Kidney (tissue), 14 donors: Measurements from ENCODE around the gene POC1A. TPM values are rescaled to one million over a fixed set of nuclear protein-coding genes. Genes with fewer than 3 reads are reported as not detected.
A peak's percentile ranks its signal among the peaks of the same experiment; 100 is the strongest.

Experiments used
- DNase-seq, 5 donors: peaks; one replicate each; pipeline ENCODE4 v3.0.0-alpha.2; 2013 to 2020
- FAIRE-seq: peaks from 2 replicates; lab custom pipeline; 2012; peaks lifted over from hg19 to GRCh38; lab: Jason Lieb, UNC
- H3K27ac ChIP-seq, 2 donors: one replicate each; pipeline ENCODE4 v1.7.0; 2013; ENCODE audit warnings: low read depth in 2 of 2, low read length in 2 of 2, inconsistent platforms in 1 of 2
- H3K27me3 ChIP-seq: one replicate; pipeline ENCODE4 v1.7.1; 2013; ENCODE audit warnings: low read length, inconsistent platforms; ENCODE audit not compliant: control insufficient read depth, insufficient read depth
- H3K36me3 ChIP-seq, 3 donors: one replicate each; pipeline versions ENCODE4 v1.7.0 to v1.7.1; 2013; ENCODE audit warnings: low read length in 3 of 3, control low read depth in 1 of 3, inconsistent platforms in 1 of 3; ENCODE audit not compliant: insufficient read depth in 3 of 3, control insufficient read depth in 2 of 3
- H3K4me1 ChIP-seq, 3 donors: one replicate each; pipeline versions ENCODE4 v1.7.0 to v1.7.1; 2013; ENCODE audit warnings: low read length in 3 of 3, inconsistent platforms in 1 of 3, low read depth in 1 of 3; ENCODE audit not compliant: control insufficient read depth in 2 of 3, insufficient read depth in 2 of 3
- H3K4me3 ChIP-seq, 3 donors: one replicate each; pipeline versions ENCODE4 v1.7.0 to v1.8.1; 2013; ENCODE audit warnings: low read length in 3 of 3, control low read depth in 1 of 3, inconsistent platforms in 1 of 3
- H3K9ac ChIP-seq, 3 donors: one replicate each; pipeline versions ENCODE4 v1.7.0 to v1.7.1; 2013; ENCODE audit warnings: low read length in 3 of 3, control low read depth in 1 of 3, inconsistent platforms in 1 of 3
- H3K9me3 ChIP-seq, 3 donors: one replicate each; pipeline versions ENCODE4 v1.7.0 to v1.7.1; 2013; ENCODE audit warnings: low read length in 3 of 3, control low read depth in 1 of 3, inconsistent platforms in 1 of 3; ENCODE audit not compliant: control insufficient read depth in 2 of 3, insufficient read depth in 1 of 3
- intact Hi-C: fragments of 100-400 bp; cut with DNase I; formaldehyde crosslinking; loops from one replicate; pipeline ENCODE4 v1.11.1; 2022
- polyA plus RNA-seq: library from polyadenylated mRNA; stranded (reverse); fragments of 350-450 nt; fragmentation: Illumina TruSeq; extraction: RNeasy Lipid Tissue Mini Kit (QIAGEN cat#74804); gene quantifications from one replicate; pipeline ENCODE4 v1.2.3, GENCODE V29; 2014; ENCODE audit warnings: low read depth, low replicate concordance; ENCODE audit not compliant: insufficient read depth
- total RNA-seq: library from RNA; stranded (reverse); fragmentation: NEBNext Ultra II Directional; extraction: Animal tissue kit (Norgen Biotek cat#: 25700); gene quantifications from one replicate; pipeline ENCODE4 v1.2.1, GENCODE V29; 2021
- TF ChIP-seq, protein P1 (sequence below): IDR thresholded peaks from 3 replicates; pipeline ENCODE4 v1.5.1; 2012; ENCODE audit warnings: mild to moderate bottlenecking, moderate library complexity, borderline replicate concordance; ENCODE audit not compliant: insufficient read depth; ENCODE audit errors: extremely low read depth
- donor health status: control.
- donor health status: control.
- donor health status: control.
- donor health status: control.
- donor health status: control.
- donor health status: DM: yes; HTN: yes; CAD: no.
- donor health status: Normal renal cell carcinoma (clear cell type).

POC1A gene
- total and polyA plus RNA-seq, 2 donors from 2014 or later = 2.2 to 2.5 TPM

DNA sequence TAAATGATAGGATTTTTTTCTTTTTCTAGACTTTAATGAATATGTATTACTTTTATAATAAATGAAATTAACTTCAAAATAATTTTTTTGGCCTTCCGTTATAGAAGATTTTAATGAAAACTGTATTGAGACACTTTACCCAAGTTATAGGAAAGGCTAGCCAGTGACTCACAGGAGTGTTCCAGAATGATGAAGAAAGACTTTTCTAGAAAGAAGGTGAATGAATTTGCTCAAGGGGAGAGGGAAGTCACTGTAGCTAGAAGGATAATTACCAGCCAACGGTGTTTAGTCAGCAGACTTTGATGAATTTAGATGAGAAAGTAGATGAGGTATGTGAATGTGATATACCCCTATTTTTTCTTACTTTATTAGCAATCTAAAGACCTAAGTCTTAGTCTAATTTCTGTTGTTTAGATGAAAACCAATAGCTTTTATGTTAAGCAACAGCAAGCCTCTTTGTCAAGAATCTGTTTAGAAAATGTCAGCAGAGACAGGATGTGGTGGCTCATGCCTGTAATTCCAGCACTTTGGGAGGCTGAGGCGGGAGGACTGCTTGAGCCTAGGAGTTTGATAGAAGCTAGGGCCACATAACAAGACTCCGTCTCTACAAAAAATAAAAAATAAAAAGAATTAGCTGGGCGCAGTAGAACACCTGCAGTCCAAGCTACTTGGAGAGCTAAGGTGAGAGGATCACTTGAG is 46.9 kb upstream of the POC1A start:
- TF ChIP-seq, protein P1, sequence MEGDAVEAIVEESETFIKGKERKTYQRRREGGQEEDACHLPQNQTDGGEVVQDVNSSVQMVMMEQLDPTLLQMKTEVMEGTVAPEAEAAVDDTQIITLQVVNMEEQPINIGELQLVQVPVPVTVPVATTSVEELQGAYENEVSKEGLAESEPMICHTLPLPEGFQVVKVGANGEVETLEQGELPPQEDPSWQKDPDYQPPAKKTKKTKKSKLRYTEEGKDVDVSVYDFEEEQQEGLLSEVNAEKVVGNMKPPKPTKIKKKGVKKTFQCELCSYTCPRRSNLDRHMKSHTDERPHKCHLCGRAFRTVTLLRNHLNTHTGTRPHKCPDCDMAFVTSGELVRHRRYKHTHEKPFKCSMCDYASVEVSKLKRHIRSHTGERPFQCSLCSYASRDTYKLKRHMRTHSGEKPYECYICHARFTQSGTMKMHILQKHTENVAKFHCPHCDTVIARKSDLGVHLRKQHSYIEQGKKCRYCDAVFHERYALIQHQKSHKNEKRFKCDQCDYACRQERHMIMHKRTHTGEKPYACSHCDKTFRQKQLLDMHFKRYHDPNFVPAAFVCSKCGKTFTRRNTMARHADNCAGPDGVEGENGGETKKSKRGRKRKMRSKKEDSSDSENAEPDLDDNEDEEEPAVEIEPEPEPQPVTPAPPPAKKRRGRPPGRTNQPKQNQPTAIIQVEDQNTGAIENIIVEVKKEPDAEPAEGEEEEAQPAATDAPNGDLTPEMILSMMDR = no peak
- intact Hi-C loops = no loop called here
- H3K9me3 ChIP-seq = no peaks in the 10 kb centered on the region
- H3K4me1 ChIP-seq = peaks cover 3 to 18% (median 13%) of the 10 kb centered on the region in 3 donors
- H3K9ac ChIP-seq = no peak overlapping the region
- DNase-seq (no peak), FAIRE-seq (peak; percentile 23)
- H3K36me3 ChIP-seq = peaks cover 5 to 41% (median 39%) of the 10 kb centered on the region in 3 donors
- H3K4me3 ChIP-seq = no peak overlapping the region
- H3K27me3 ChIP-seq = no peaks in the 10 kb centered on the region
- H3K27ac ChIP-seq = no peak overlapping the region

DNA sequence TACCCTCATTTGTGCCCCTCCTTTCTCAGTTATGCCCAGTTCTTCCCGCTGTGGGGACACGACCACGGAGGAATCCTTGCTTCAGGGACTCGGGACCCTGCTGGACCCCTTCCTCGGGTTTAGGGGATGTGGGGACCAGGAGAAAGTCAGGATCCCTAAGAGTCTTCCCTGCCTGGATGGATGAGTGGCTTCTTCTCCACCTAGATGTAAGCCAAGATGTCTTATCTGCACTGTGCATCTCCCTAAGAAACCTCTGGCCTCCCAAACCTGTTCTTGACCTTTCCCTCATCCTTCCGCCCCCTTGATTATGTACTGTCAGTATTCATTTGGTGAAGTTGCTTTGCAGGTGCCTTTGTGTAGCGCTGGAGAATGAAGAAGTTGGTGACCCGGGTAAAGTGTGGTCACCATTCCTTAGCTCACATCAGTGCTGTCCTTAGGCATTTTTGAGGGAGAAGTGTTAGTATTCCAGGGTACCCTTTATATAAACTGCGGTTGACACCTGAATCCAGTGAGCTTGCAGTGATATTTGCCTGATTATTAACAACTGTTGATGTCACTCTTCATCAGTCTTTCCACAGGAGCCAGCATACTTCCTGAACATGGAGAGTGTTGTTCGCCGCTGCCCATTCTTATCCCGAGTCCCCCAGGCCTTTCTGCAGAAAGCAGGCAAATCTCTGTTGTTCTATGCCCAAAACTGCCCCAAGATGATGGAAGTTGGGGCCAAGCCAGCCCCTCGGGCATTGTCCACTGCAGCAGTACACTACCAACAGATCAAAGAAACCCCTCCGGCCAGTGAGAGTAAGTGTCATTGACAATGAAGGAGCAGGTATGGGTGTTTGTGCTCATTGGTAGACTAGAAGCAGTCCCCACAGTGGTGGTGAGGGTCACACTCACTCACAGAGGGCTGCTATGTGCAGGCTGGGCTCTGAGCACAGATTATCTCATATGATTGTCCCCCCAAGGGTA is 44.7 kb upstream of the POC1A start:
- Histone ChIP-seq H3K9me3 (no peaks in the 10 kb centered on the region), H3K36me3 (peaks cover 4 to 19% (median 18%) of the 10 kb centered on the region in 3 donors), H3K4me1 (peaks cover 3 to 18% (median 17%) of the 10 kb centered on the region in 3 donors), H3K27me3 (no peaks in the 10 kb centered on the region), H3K4me3 (peak overlapping the region; percentile 58 to 92 (median 73)), H3K9ac (peak overlapping the region; percentile 32 to 90 (median 72)), H3K27ac (no peak overlapping the region)
- FAIRE-seq (no peak), DNase-seq (no peak)
- TF ChIP-seq, protein P1 = no peak
- intact Hi-C loops = no loop called here

DNA sequence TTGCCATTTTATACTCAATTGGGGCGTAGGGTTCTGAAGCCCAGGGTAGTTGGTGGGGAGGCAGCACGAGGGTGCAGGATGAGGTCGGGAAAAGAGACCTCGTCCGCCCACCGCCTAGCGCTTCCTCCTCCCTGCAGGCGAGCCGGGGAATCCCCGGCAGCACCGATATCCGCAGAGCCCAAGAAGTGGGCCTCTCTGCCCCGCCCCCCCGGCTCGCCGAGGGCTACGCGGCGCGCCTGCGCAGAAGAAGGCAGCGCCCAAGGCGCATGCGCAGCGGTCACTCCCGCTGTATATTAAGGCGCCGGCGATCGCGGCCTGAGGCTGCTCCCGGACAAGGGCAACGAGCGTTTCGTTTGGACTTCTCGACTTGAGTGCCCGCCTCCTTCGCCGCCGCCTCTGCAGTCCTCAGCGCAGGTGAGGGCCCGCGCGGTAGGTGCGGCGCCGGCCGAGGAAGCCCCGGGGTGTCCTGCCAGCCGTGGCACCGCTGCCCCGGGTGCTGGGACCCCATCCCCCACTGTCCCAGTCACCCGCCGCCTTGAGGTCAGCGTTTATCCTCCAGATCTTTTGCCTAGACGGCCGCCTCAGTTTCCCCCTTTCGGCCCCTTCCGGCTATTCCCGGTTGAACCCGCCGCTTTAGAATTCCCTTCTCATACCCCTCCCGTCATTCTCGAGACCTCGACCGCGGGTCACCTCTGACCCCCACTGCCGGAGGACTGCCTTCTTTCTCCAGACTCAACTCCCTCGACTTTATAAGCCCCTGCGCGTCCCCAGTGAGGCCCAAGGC is 43.8 kb upstream of the POC1A start, which contains the start of gene ALAS1:
Gene ALAS1 (plus strand): TSS at position 319 of the 784 bp plus-strand sequence. CDS start 1,082 bp downstream, outside the sequence.
- H3K4me1 ChIP-seq = peaks cover 3 to 18% (median 17%) of the 10 kb centered on the region in 3 donors
- H3K4me3 ChIP-seq = peak within 1 kb of the TSS; percentile 58 to 92 (median 73)
- peak within 1 kb of the TSS; percentile 18 to 83 for H3K27ac ChIP-seq
- FAIRE-seq = no peak
- peaks cover 4 to 12% (median 11%) of the 10 kb centered on the region in 3 donors for H3K36me3 ChIP-seq
- peak within 1 kb of the TSS; percentile 32 to 90 (median 72) for H3K9ac ChIP-seq
- peak; percentile 96 to 98 (median 96) for DNase-seq
- TF ChIP-seq, protein P1 = no peak
- H3K27me3 ChIP-seq = no peaks in the 10 kb centered on the region
- intact Hi-C loops = no loop called here
- H3K9me3 ChIP-seq = no peaks in the 10 kb centered on the region
